DND-41 (cell line): ENCODE results near the gene POLR2E.

ENCODE experiments used
- ATAC-seq: fragments of 200-7000 bp; cut with Tn5 transposase; 3 replicates; pipeline ENCODE4 v1.9.1; 2021; ENCODE audit warnings: low read depth; ENCODE audit not compliant: insufficient read depth
- DNase-seq: peaks from one replicate; pipeline ENCODE4 v3.0.0-alpha.2; 2020
- H2AFZ ChIP-seq: 2 replicates; pipeline ENCODE4 v1.6.0; 2012; ENCODE audit warnings: low read depth, low read length
- H3K27ac ChIP-seq: 2 replicates; pipeline ENCODE4 v1.5.1; 2012; ENCODE audit warnings: low read length, inconsistent platforms
- H3K27me3 ChIP-seq: fragments of 200-600 bp; sonication (generic); 2 replicates; pipeline ENCODE4 v1.6.0; 2012; ENCODE audit warnings: low read length, mild to moderate bottlenecking, inconsistent platforms; ENCODE audit not compliant: insufficient read depth, poor library complexity
- H3K36me3 ChIP-seq: 2 replicates; pipeline ENCODE4 v1.5.1; 2012; ENCODE audit warnings: low read length, inconsistent platforms; ENCODE audit not compliant: insufficient read depth
- H3K4me1 ChIP-seq: 2 replicates; pipeline ENCODE4 v1.5.1; 2012; ENCODE audit warnings: mild to moderate bottlenecking, low read length; ENCODE audit not compliant: insufficient read depth
- H3K4me2 ChIP-seq: 2 replicates; pipeline ENCODE4 v1.6.0; 2012; ENCODE audit warnings: mild to moderate bottlenecking, moderate library complexity, low read length, inconsistent platforms; ENCODE audit not compliant: insufficient read depth
- H3K4me3 ChIP-seq, 2 experiments: fragments of 200-600 bp in 1 of 2; shearing (Covaris generic) in 1 of 2; 2 replicates each; pipeline ENCODE4 v1.5.1; 2012 to 2016; ENCODE audit warnings: inconsistent platforms in 2 of 2, low read length in 2 of 2, mild to moderate bottlenecking in 2 of 2, low read depth in 1 of 2, moderate library complexity in 1 of 2
- H3K79me2 ChIP-seq: 2 replicates; pipeline ENCODE4 v1.6.0; 2012; ENCODE audit warnings: low read length, inconsistent platforms; ENCODE audit not compliant: insufficient read depth
- H3K9ac ChIP-seq: 2 replicates; pipeline ENCODE4 v1.6.0; 2012; ENCODE audit warnings: low read depth, mild to moderate bottlenecking, inconsistent platforms, low read length, moderate library complexity
- H3K9me3 ChIP-seq: 2 replicates; pipeline ENCODE4 v1.5.1; 2012; ENCODE audit warnings: low read length, moderate library complexity, mild to moderate bottlenecking, inconsistent platforms; ENCODE audit not compliant: insufficient read depth, severe bottlenecking
- H4K20me1 ChIP-seq: 2 replicates; pipeline ENCODE4 v1.6.0; 2012; ENCODE audit warnings: low read length; ENCODE audit not compliant: insufficient read depth
- CTCF ChIP-seq: IDR thresholded peaks from 2 replicates; pipeline ENCODE4 v1.5.1; 2012; ENCODE audit warnings: borderline replicate concordance, low read length, moderate library complexity, mild to moderate bottlenecking; ENCODE audit not compliant: poor library complexity, severe bottlenecking; ENCODE audit errors: extremely low read depth
- EZH2 ChIP-seq: IDR thresholded peaks from 3 replicates; pipeline ENCODE4 v1.6.1; 2012; ENCODE audit warnings: borderline replicate concordance, low read depth, mild to moderate bottlenecking, moderate library complexity, low read length, inconsistent platforms; ENCODE audit not compliant: severe bottlenecking

The POLR2E gene

DNA sequence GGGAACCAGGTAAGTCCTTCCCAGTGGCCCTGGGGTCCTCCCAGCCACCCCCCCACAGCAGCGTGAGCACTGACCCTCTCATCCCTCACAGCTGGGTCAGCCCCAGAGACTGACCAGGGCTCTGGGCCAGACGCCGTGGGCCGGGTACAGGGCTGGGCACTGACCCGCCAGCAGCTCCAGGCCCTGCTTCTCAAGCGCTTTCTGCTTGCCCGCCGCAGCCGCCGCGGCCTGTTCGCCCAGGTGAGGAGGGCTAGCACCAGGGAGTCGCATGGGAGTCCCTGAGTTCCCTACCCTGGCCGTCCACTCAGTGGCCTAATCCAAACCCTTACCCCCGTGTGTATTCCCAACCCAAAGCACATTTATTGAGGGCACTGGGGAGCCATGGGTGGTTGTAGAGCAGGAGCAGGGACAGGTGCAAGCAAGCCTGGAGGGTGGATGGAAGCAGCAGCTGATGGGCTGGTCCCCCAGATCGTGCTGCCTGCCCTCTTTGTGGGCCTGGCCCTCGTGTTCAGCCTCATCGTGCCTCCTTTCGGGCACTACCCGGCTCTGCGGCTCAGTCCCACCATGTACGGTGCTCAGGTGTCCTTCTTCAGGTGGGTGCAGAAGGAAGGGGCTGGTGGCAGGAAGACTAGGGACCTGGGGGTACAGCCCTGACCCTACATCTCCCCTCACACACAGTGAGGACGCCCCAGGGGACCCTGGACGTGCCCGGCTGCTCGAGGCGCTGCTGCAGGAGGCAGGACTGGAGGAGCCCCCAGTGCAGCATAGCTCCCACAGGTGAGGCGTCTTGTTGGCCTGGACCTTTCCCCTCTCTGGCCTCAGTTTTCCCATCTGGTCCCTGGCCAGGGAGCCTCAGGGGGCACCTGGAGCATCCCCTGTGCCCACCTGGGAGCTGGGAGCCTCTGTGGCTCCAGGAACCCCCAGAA lies 40.8 kb downstream of the POLR2E start:
- H3K4me2 ChIP-seq = no peak overlapping the region
- DNase-seq = no peak
- H3K27ac ChIP-seq = no peak overlapping the region
- H3K4me1 ChIP-seq = no peaks in the 10 kb centered on the region
- peaks cover 35% of the 10 kb centered on the region for H3K9me3 ChIP-seq
- H3K4me3 ChIP-seq = no peak overlapping the region
- no peak overlapping the region for H2AFZ ChIP-seq
- H4K20me1 ChIP-seq = no peaks in the 10 kb centered on the region
- H3K27me3 ChIP-seq = no peaks in the 10 kb centered on the region
- H3K36me3 ChIP-seq = peaks cover 45% of the 10 kb centered on the region
- ATAC-seq = no peak
- TF ChIP-seq CTCF (no peak), EZH2 (no peak)
- H3K79me2 ChIP-seq = no peaks in the 10 kb centered on the region
- no peak overlapping the region for H3K9ac ChIP-seq

DNA sequence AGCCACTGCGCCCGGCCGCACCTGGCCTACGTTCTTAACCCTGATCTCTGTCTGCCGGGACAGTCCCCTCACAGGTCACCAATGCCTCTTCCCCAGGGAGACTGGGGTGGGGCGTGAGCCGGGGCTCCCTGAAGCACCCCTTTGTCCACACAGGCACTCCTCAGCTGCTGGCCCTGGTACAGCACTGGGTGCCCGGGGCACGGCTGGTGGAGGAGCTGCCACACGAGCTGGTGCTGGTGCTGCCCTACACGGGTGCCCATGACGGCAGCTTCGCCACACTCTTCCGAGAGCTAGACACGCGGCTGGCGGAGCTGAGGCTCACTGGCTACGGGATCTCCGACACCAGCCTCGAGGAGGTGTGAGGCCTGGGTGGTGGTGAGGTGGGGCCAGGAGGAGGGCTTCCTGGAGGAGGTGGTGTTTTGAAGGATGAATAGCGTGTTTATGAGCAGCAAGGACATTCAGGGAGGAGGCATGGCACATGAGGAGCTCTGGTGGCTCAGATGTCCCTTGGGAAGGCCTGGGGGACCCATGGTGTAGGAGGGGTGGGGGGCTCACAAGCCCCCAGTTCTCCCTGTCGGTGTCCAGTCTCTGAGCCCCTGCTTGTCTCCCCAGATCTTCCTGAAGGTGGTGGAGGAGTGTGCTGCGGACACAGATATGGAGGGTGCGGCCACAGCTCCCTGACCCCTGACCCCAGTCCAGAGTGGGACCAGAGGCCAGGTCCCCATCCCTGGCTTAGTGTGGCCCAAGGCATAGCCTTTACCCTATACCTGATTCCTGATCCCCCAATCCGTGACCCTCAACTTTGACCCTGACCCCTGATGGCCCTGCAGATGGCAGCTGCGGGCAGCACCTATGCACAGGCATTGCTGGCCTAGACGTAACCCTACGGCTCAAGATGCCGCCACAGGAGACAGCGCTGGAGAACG lies 41.7 kb downstream of the POLR2E start:
- no peak overlapping the region for H3K4me3 ChIP-seq
- H3K27ac ChIP-seq = no peak overlapping the region
- ATAC-seq = no peak
- no peaks in the 10 kb centered on the region for H3K79me2 ChIP-seq
- no peak overlapping the region for H3K9ac ChIP-seq
- H3K4me1 ChIP-seq = no peaks in the 10 kb centered on the region
- H3K9me3 ChIP-seq = peaks cover 29% of the 10 kb centered on the region
- H4K20me1 ChIP-seq = no peaks in the 10 kb centered on the region
- H3K27me3 ChIP-seq = no peaks in the 10 kb centered on the region
- no peak overlapping the region for H2AFZ ChIP-seq
- H3K4me2 ChIP-seq = no peak overlapping the region
- DNase-seq = no peak
- no peak for TF ChIP-seq EZH2
- no peak for TF ChIP-seq CTCF
- peaks cover 39% of the 10 kb centered on the region for H3K36me3 ChIP-seq

- no peaks in the 10 kb centered on the region for H3K4me1 ChIP-seq
- H3K9ac ChIP-seq = no peak overlapping the region
- no peak overlapping the region for H3K4me2 ChIP-seq
- TF ChIP-seq CTCF (no peak), EZH2 (no peak)
- H4K20me1 ChIP-seq = no peaks in the 10 kb centered on the region
- no peak overlapping the region for H2AFZ ChIP-seq
- no peaks in the 10 kb centered on the region for H3K27me3 ChIP-seq
- H3K9me3 ChIP-seq = peaks cover 19% of the 10 kb centered on the region
- H3K27ac ChIP-seq = no peak overlapping the region
- no peak overlapping the region for H3K4me3 ChIP-seq
- H3K79me2 ChIP-seq = no peaks in the 10 kb centered on the region
- no peak; the same call in 2 of the 3 replicates for ATAC-seq
- no peak for DNase-seq
- H3K36me3 ChIP-seq = peaks cover 32% of the 10 kb centered on the region
Observed at GRCh38 chr19:1052349-1052975, 42.7 kb downstream of the POLR2E start.
